KOPT-K1 (cell line): ENCODE measurements around the gene MCM7.
A peak's percentile ranks its signal among the peaks of the same experiment; 100 is the strongest.
"Not testable (repeated sequence)": the region's sequence is repeated elsewhere in the genome, so short reads cannot be mapped to it uniquely, and the experiment has no call there.

Source experiments
- H3K27ac ChIP-seq: fragments of 200-600 bp; sonication (generic); 2 replicates; pipeline ENCODE4 v1.5.1; 2016; ENCODE audit warnings: antibody characterized with exemption, mild to moderate bottlenecking, low read depth, low read length; ENCODE audit not compliant: poor library complexity, severe bottlenecking
- H3K36me3 ChIP-seq: fragments of 200-600 bp; sonication (generic); 2 replicates; pipeline ENCODE4 v1.5.1; 2017; ENCODE audit warnings: antibody characterized with exemption, mild to moderate bottlenecking, low read length, moderate library complexity; ENCODE audit not compliant: insufficient read depth
- H3K9me3 ChIP-seq: fragments of 200-600 bp; sonication (generic); 2 replicates; pipeline ENCODE4 v1.5.1; 2017; ENCODE audit warnings: antibody characterized with exemption, low read length, mild to moderate bottlenecking; ENCODE audit not compliant: insufficient read depth, poor library complexity, severe bottlenecking

MCM7 gene

GRCh38 chr7:100101016-100101862, at the start of gene MCM7, which contains the start of gene AP4M1:
Gene MCM7 (minus strand): TSS chr7:100101397. CDS start chr7:100101294, 103 bp downstream.
Gene AP4M1 (plus strand): TSS chr7:100101643. CDS start chr7:100101715, 72 bp downstream.
- Histone ChIP-seq H3K27ac (peak within 1 kb of the TSS; percentile 100), H3K9me3 (no peaks in the 10 kb centered on the region), H3K36me3 (peaks cover 69% of the 10 kb centered on the region)

GRCh38 chr7:100148559-100149328, 47.5 kb upstream of the MCM7 start, which contains the start of gene LAMTOR4:
Gene LAMTOR4 (plus strand): TSS chr7:100148918. CDS start chr7:100148973, 55 bp downstream.
- H3K27ac ChIP-seq: peak within 1 kb of the TSS; percentile 89
- no peaks in the 10 kb centered on the region for H3K9me3 ChIP-seq
- peaks cover 23% of the 10 kb centered on the region for H3K36me3 ChIP-seq

GRCh38 chr7:100148225-100148558, 47.0 kb upstream of the MCM7 start:
- Histone ChIP-seq H3K27ac (peak overlapping the region; percentile 89), H3K36me3 (peaks cover 17% of the 10 kb centered on the region), H3K9me3 (no peaks in the 10 kb centered on the region)

- H3K27ac ChIP-seq: no peak overlapping the region
Measured at GRCh38 chr7:100147278-100147677, 46.1 kb upstream of the MCM7 start.

GRCh38 chr7:100146350-100146749, 45.2 kb upstream of the MCM7 start:
- H3K27ac ChIP-seq, H3K9me3 ChIP-seq, H3K36me3 ChIP-seq: not testable (repeated sequence)

More at GRCh38 chr7:100147278-100147677, 46.1 kb upstream of the MCM7 start:
- Histone ChIP-seq H3K36me3 (peaks cover 8% of the 10 kb centered on the region), H3K9me3 (no peaks in the 10 kb centered on the region)

GRCh38 chr7:100142461-100142860, 41.3 kb upstream of the MCM7 start:
- Histone ChIP-seq H3K36me3 (no peaks in the 10 kb centered on the region), H3K9me3 (no peaks in the 10 kb centered on the region), H3K27ac (no peak overlapping the region)

- Histone ChIP-seq H3K9me3 (no peaks in the 10 kb centered on the region), H3K27ac (no peak overlapping the region), H3K36me3 (no peaks in the 10 kb centered on the region)
Measured at GRCh38 chr7:100141555-100141949, 40.4 kb upstream of the MCM7 start.

- Histone ChIP-seq H3K27ac (peak overlapping the region; percentile 21), H3K9me3 (no peaks in the 10 kb centered on the region), H3K36me3 (no peaks in the 10 kb centered on the region)
Measured at GRCh38 chr7:100137851-100138760, 36.9 kb upstream of the MCM7 start.

- Histone ChIP-seq H3K36me3 (no peaks in the 10 kb centered on the region), H3K27ac (no peak overlapping the region), H3K9me3 (no peaks in the 10 kb centered on the region)
Measured at GRCh38 chr7:100132697-100133151, 31.5 kb upstream of the MCM7 start.

- no peaks in the 10 kb centered on the region for H3K9me3 ChIP-seq
- no peak overlapping the region for H3K27ac ChIP-seq
- H3K36me3 ChIP-seq: no peaks in the 10 kb centered on the region
Measured at GRCh38 chr7:100132126-100132525, 30.9 kb upstream of the MCM7 start.

GRCh38 chr7:100130608-100131453, 29.6 kb upstream of the MCM7 start:
- no peak overlapping the region for H3K27ac ChIP-seq
- H3K9me3 ChIP-seq: no peaks in the 10 kb centered on the region
- no peaks in the 10 kb centered on the region for H3K36me3 ChIP-seq

GRCh38 chr7:100130220-100130607, 29.0 kb upstream of the MCM7 start:
- not testable (repeated sequence) for H3K36me3 ChIP-seq, H3K27ac ChIP-seq

GRCh38 chr7:100128637-100128963, 27.4 kb upstream of the MCM7 start:
- H3K36me3 ChIP-seq: peaks cover 11% of the 10 kb centered on the region; the same call in 1 of the 2 replicates
- H3K27ac ChIP-seq: peak overlapping the region; percentile 94
- no peaks in the 10 kb centered on the region for H3K9me3 ChIP-seq

More at GRCh38 chr7:100130220-100130607, 29.0 kb upstream of the MCM7 start:
- not testable (repeated sequence) for H3K9me3 ChIP-seq
